HG03457 (cell line): ENCODE data around the gene OR4M1.
"Not testable (repeated sequence)": the region's sequence is repeated elsewhere in the genome, so short reads cannot be mapped to it uniquely, and the experiment has no call there.

Experiments used
- ATAC-seq: cut with Tn5 transposase; IDR thresholded peaks from one replicate; pipeline ENCODE4 v1.9.1; 2021; ENCODE audit warnings: moderate number of reproducible peaks; ENCODE audit not compliant: unreplicated experiment

OR4M1 gene, protein sequence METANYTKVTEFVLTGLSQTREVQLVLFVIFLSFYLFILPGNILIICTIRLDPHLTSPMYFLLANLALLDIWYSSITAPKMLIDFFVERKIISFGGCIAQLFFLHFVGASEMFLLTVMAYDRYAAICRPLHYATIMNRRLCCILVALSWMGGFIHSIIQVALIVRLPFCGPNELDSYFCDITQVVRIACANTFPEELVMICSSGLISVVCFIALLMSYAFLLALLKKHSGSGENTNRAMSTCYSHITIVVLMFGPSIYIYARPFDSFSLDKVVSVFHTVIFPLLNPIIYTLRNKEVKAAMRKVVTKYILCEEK

DNA sequence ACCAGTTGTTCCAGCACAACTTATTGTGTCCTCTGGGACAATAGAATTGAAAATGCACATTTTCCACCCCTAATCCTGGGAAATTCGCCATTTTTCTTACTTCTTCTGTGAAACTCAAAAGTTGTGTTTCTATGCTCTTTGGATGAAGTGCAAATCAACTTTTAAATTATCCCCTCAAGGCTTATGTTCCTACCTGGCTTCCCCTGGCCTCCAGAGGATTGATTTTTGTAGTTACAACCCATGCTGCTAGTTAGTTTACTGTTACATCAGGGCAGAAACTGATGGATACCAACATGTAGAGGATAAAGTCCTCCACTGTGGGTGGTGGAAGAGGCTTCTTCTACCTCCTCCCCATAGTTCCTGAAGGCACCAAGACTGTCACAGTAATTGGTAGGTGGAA lies at the start of gene OR4M1:
Gene OR4M1 (plus strand): TSS at position 301 of the 400 bp plus-strand sequence. CDS start 6,819 bp downstream, outside the sequence.
- ATAC-seq: not testable (repeated sequence)

DNA sequence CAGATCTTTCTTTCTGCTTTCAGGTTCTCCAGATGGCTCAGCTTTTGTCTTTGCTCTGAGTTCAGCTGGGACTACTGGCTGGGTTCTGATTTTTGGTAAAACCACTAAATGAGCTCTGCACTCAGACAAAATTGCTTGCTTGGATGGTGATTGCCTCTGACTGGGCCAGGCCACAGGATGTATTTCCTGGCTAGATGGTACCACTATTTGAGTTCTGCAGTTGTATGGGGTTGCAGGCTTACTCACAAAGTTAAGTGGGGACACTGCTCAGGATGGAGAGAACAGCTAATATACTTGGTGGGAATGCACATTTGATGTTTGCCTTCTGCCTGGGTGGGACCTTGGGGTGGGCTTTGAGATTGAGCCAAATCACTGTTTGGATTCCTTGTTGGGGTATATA lies 43.9 kb upstream of the OR4M1 start:
- no peak for ATAC-seq

DNA sequence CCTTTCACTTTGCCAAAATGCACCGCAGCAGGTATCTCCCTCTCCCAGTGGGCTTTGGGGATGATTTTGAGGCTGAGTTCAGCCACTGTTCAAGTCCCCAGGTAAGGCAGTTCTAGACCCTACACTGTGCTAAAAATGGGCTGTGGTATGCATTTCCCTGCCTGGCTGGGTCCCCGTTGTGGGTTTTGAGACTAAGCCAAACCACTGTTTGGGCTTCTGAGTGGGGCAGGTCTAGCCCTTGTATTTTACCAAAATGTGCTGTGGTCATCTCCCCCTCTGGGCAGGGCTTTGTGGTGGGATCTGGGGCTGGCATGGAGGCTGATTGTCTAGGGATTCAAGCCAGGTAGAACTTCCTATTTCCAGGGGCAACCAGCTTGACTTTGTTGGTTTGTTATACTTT lies 43.5 kb upstream of the OR4M1 start:
- no peak for ATAC-seq

DNA sequence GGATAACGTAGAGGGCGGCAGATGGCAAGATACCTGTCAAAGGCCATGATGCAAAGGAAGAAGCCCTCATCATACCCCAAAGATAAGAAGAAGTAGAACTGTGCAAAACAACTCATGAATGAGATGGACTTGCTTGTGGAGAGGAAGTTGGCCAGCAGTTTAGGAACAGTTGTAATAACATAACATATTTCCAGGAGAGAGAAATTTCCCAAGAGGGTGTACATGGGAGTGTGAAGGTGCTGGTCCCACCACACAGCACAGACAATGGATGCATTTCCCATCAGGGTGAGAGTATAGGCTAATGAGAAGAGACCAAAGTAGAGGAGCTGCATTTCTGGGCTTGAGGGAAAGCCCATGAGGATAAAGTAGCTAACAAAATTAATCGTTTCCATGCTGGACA lies 39.4 kb upstream of the OR4M1 start:
- ATAC-seq: not testable (repeated sequence)

DNA sequence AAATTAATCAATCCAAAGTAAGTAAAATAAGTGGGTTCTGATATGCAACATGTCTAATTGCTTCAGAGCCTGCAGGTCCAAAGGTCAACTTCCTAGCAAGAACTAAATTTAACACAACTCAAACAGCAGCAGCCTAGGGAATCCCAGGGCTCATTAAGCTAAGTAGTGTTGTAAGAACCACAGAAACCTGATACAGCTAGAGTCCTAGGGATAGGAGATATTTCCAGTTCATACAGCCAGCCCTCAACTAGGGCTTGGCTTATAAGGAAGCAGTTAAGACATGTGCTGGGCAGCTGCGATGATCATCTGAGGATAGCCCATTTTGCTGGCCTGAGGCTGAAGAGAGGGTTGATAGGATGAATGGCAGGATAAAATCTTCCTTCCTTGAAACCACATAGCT lies 30.0 kb upstream of the OR4M1 start, which contains the start of gene OR4Q3:
Gene OR4Q3 (plus strand): TSS at position 316 of the 400 bp plus-strand sequence.
- ATAC-seq: no peak

DNA sequence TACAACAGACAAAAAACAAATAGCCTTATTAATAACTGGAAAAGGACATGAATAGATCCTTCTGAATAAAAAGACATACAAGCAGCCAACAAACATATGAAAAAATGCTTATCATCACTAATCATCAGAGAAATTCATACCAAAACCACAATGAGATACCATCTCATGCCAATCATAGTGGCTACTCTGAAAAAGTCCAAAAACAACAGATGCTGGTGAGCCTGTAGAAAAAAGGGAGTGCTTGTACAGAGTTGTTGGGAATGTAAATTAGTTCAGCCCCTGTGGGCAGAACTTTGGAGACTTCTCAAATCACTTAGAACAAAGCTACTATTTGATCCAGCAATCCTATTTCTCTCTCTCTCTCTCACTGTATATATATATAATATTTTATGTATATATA lies 21.0 kb upstream of the OR4M1 start:
- not testable (repeated sequence) for ATAC-seq

DNA sequence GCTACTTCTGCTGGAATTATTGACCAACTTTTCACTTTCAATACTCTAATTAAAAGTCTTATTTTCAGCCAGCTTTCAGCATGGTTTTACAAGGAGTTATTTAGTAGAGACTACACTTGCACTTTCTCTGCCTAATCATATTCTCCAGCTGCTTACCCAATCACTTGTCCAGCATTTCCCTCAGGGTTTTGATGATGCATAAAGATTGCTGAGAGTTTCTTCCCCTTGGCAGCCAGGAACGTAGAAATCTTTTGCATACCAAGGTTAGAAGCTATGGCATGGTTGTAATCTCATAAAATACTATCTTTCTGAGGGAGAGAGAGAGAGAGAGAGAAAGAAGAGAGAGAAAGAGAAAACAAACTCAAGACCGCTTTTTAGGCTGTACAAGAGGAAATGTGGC lies 19.1 kb upstream of the OR4M1 start:
- no peak for ATAC-seq

DNA sequence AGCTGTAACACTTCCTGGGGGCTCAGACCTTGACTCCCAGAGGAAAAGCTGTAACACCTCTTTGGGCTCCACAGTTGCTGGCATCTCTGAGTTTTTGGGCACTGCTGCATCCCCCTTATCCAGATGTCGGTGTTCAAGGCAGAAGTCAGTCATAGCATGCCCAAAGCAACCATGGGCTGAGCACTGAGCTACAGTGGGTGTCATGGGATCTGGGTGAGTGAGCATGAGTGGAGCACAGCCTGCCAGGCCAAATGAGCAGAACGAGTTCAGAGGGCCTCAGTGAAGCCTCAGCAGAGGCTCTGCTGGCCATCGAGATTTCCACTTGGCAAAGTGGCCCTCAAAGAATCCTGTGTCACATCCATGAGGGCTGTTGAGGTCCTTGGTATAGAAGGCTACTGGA lies 1.8 kb upstream of the OR4M1 start:
- not testable (repeated sequence) for ATAC-seq

DNA sequence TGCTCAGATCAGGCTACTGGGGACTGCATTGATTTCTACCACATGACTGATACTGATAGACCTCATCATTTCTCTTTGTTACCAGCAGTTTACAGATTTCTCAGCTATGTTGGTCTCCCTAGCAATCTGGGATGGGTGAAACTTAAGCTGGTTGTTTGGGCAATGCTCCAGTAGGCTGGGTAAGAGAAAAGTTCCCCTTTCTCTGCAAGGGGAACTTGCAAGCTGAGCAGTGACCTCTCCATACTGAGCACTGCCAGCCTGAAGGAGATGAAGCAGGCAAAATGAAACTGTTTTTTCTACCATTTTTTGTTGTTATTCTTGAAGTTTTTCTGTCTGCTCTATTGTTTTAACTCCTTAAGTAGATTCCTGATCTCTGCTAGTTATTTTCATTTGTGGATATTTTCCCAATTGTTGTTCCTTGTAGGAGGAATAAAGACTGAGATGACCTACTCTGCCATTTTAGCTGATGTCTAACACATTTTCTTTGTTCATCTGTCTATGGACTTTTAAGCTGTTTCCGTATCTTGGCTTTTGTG lies 1.3 kb upstream of the OR4M1 start:
- no peak for ATAC-seq

DNA sequence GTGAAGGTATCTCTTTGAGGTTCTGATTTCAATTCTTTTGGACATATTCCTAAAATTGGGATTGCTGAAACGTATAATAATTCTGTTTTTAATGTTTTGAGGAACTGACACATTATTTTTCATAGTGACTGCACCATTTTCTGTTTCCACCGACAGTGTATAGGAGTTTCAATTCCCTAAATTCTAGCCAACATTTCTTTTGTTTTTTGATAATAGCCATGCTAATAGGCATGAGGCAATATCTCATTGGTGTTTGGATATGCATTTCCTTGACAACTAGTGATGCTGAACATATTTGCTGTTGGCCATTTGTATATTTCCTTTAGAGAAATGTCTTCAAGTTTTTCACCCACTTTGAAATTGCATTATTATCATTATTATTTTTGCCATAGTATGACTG lies 850 bp upstream of the OR4M1 start:
- ATAC-seq: not testable (repeated sequence)

DNA sequence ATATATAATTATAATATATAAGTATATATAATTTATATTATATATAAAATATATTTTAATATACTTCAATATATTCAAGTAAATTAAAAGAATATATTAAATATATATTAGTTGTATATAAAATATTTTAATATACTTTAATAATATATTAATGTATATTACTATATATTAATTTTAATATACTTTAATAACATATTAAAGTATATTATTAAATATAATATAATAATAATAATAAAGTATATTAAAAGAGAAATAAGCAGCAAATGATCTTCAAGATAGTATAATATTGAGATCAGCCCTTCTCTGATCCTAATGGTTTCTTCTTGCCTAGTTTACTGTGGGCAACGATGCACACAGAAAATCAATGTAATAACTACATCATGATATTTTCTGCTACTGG lies 2.3 kb downstream of the OR4M1 start:
- ATAC-seq: no peak

DNA sequence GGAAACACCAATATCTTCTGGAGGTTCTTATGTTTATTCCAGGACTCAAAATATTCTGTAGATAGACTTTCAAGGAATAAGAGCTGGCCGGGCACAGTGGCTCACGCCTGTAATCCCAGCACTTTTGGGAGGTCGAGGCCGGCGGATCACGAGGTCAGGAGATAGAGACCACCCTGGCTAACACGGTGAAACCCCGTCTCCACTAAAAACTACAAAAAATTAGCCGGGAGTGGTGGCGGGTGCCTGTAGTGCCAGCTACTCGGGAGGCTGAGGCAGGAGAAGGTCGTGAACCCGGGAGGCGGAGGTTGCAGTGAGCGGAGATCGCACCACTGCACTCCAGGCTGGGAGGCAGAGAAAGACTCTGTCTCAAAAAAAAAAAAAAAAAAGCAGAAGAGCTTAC lies 12.5 kb downstream of the OR4M1 start:
- not testable (repeated sequence) for ATAC-seq

DNA sequence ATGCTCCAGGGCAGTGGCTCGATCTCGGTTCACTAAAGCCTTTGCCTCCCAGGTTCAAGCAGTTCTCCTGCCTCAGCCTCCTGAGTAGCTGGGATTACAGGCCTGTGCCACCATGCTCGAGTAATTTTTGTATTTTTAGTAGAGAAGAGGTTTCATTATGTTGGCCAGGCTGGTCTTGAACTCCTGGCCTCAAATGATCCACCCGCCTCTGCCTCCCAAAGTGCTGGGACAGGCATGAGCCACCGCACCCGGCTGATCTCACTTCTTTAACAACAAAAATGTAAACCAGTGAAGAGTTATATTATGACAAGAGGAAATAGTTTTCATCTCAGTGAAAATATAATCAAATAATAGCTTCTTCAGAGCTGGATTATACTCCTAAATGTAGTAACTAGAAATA lies 14.0 kb downstream of the OR4M1 start:
- not testable (repeated sequence) for ATAC-seq

DNA sequence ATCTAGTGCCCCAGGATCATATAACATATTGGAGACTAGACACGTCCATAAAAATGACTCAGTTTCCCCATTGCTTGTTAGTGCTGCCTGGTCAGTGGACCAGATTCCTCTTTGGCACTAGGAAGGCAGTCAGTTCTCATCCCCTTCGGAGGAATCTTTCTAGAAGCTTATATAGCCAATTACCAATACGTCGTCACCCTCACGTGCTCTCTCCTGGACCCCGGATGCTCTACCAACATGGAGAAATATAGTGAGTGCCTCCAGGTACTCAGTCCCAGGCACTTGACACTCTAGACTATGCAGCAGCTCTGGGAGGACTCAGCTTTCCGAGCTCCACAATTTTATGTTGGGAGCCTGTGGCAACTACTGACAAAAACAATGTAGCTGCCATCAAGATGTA lies 14.8 kb downstream of the OR4M1 start:
- not testable (repeated sequence) for ATAC-seq

DNA sequence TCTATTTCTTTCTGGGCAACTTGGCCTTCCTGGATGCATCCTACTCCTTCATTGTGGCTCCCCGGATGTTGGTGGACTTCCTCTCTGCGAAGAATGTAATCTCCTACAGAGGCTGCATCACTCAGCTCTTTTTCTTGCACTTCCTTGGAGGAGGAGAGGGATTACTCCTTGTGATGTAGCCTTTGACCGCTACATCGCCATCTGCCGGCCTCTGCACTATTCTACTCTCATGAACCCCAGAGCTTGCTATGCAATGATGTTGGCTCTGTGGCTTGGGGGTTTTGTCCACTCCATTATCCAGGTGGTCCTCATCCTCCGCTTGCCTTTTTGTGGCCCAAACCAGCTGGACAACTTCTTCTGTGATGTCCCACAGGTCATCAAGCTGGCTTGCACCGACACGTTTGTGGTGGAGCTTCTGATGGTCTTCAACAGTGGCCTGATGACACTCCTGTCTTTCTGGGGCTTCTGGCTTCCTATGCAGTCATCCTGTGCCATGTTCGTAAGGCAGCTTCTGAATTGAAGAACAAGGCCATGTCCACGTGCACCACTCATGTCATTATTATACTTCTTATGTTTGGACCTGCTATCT lies 23.3 kb downstream of the OR4M1 start:
- ATAC-seq: not testable (repeated sequence)

DNA sequence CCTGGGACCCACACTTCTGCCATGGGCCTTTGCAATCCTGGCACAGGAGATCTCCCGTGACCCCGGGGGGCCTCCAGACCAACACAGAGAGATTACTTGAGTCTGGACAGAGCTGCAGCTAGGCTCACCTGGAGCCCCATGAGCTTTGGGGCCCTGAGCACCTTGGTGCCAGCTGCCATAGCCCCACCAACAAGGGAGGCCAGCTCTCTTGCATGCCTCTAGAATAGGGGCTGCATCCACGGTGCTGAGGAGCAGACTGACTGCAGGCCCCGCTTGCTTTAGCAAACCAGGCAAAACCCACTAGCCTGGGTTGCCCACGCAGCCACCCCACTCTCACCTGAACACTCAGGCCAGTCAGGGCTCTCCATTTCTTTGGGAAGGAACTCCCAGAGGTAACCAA lies 26.6 kb downstream of the OR4M1 start:
- ATAC-seq: no peak

DNA sequence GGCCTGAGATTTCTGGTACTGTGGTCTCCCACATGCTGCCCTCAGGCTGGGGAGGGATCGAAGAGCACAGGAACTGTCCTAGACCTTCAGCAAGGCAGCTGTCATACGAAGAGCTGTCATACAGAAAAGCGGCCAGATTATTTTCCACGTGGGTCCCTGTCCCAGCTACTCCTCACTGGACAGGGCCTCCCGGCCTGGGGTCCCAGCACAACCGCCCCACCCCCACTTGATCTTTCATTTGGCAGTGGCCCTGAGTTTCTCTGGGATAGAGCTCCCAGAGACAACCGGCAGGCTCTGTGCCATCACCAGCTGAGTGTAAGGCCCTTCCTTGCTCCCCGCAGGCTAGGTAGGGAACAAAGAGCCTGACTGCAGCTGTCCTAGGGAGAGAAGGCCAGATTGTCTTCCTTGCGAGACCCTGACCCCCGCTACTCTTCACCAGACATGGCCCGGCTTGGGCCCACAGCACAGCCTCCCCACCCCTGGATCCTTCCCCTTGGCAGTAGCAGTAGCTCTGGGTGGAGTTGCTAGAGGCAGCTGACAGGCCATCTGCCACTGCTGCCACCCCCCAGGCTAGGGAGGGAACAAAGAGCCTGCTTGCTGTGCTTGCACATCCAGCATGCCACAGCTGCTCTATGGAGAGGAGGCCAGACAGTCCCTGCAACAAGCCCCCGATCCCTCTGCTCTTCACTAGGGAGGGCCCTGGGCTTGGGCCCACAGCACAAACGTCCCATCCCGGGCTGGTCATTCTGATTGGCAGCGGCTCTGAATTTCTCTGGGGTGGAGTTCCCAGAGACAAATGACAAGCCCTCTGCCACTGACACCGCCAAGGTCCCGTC lies 27.2 kb downstream of the OR4M1 start:
- no peak for ATAC-seq

DNA sequence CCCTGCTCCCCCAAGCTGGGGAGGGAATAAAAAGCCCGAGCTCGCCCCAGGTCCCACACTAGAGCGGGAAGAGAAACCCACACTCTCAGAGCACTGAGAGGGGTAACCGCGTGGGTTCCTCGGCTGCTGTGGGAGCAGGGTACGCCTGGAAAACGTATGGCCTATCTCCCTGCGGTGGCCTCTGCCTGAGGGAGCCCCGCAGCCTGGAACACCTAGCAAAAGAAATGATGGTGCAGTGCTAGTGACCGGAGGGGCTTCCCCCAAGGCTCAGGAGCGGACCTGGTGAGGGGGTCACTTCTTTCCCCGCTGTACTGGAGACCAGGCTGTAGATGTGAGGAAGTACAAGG lies 27.8 kb downstream of the OR4M1 start:
- no peak for ATAC-seq

DNA sequence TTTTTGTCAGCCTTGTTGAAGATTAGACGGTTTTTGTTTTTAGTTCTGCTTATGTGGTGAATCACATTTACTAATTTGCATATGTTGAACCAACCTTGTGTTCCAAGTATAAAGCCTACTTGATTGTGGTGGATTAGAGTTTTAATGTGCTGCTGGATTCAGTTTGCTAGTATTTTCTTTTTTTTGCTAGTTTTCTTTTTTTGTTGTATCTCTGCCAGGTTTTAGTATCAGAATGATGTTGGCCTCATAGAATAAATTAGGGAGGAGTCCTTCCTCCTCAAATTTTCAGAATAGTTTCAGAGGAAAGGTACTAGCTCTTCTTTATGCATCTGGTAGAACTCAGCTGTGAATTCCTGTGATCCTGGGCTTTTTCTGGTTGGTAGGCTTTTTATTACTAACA lies 30.2 kb downstream of the OR4M1 start, which contains the start of gene OR4N2:
Gene OR4N2 (plus strand): TSS at position 301 of the 400 bp plus-strand sequence. CDS start 23,679 bp downstream, outside the sequence.
- not testable (repeated sequence) for ATAC-seq

DNA sequence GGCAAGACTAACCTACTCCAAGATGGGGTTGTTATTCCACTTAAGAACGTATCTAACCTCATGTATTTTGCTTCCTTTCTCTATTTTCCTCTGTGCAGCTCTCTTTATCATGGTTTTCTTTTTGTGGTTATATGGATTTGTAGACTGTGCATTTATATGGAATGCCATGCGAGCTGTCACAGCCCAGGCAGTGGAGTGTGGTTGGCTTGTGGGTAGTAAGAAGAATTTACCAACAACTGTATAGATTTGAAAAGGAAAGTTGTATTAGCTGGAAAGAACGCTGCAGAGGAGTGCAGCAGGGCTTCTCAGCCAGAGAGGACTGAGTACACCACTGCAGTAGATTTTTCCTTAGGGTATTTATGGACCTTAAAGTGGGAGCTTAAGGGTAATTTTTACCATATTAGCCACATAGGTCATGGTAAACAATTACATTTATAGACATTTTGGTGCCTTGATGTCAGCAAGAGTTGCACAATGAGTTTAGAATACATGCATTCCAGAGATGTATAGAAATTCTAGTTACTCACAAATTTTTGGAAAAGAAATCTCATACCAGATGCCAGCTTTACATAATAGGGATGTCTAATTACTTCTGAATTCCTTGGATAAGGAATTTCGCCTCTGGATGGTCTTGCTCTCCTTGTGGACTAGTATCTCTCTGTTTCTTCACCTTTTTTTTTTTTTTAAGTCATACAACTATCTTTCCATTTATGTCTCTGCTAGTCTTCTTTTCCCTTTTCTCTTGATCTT lies 40.0 kb downstream of the OR4M1 start:
- not testable (repeated sequence) for ATAC-seq

DNA sequence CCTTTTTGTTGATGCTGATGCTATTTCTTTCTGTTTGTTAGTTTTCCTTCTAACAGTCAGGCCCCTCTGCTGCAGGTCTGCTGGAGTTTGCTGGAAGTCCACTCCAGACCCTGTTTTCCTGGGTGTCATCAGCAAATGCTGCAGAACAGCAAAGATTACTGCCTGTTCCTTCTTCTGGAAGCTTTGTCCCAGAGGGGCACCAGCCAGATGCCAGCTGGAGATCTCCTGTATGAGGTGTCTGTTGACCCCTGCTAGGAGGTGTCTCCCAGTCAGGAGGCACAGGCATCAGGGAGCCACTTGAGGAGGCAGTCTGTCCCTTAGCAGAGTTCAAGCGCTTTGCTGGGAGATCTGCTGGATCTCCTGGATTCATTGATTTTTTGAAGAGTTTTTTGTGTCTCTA lies 46.6 kb downstream of the OR4M1 start:
- ATAC-seq: not testable (repeated sequence)
